Endothelial cell of umbilical vein (primary cell): ENCODE data around the gene CXCR1.

Experiments
- POLR2A ChIP-seq: IDR thresholded peaks from 2 replicates; pipeline ENCODE4 v1.6.1; 2012; ENCODE audit warnings: low read depth, mild to moderate bottlenecking, control low read depth, low read length
- TF ChIP-seq, protein P1 (sequence below), 2 donors: IDR thresholded peaks; 1 replicate in 1 of 2; 2 replicates in 1 of 2; pipeline ENCODE4 v1.5.1; 2011; ENCODE audit warnings: low read length in 2 of 2, mild to moderate bottlenecking in 2 of 2, moderate library complexity in 2 of 2, control low read depth in 1 of 2, inconsistent platforms in 1 of 2, low read depth in 1 of 2; ENCODE audit not compliant: insufficient read depth in 1 of 2; ENCODE audit errors: extremely low read depth in 1 of 2
- TF ChIP-seq, protein P2 (sequence below): IDR thresholded peaks from 2 replicates; pipeline ENCODE4 v1.6.1; 2011; ENCODE audit not compliant: insufficient read depth, insufficient read length

DNA sequence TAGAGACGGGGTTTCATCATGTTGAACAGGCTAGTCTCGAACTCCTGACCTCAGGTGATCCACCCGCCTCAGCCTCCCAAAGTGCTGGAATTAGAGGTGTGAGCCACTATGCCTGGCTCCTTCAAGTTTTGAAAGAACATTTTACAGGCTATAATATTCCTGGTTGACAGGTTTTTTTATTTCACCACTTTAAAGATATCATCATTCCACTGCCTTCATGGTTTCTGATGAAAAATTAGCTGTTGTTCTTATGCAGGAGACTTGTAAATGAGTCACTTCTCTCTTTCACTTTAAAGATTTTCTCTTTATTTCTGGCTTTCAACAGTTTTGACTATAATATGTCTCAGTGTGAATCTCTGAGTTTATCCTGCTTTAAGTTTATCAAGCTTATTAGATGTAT lies 42.3 kb upstream of the CXCR1 start:
- TF ChIP-seq, protein P1, sequence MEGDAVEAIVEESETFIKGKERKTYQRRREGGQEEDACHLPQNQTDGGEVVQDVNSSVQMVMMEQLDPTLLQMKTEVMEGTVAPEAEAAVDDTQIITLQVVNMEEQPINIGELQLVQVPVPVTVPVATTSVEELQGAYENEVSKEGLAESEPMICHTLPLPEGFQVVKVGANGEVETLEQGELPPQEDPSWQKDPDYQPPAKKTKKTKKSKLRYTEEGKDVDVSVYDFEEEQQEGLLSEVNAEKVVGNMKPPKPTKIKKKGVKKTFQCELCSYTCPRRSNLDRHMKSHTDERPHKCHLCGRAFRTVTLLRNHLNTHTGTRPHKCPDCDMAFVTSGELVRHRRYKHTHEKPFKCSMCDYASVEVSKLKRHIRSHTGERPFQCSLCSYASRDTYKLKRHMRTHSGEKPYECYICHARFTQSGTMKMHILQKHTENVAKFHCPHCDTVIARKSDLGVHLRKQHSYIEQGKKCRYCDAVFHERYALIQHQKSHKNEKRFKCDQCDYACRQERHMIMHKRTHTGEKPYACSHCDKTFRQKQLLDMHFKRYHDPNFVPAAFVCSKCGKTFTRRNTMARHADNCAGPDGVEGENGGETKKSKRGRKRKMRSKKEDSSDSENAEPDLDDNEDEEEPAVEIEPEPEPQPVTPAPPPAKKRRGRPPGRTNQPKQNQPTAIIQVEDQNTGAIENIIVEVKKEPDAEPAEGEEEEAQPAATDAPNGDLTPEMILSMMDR (IDR thresholded peaks at IDR 0.05; ENCODE audit: extremely low read depth in 1 of 2, insufficient read depth in 1 of 2, low read depth in 1 of 2, low read length in 2 of 2) = no peak
- TF ChIP-seq, protein P2, sequence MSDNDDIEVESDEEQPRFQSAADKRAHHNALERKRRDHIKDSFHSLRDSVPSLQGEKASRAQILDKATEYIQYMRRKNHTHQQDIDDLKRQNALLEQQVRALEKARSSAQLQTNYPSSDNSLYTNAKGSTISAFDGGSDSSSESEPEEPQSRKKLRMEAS = no peak
- no peak for TF ChIP-seq POLR2A
